ENCODE data around the gene PSD4.

Gene PSD4

DNA sequence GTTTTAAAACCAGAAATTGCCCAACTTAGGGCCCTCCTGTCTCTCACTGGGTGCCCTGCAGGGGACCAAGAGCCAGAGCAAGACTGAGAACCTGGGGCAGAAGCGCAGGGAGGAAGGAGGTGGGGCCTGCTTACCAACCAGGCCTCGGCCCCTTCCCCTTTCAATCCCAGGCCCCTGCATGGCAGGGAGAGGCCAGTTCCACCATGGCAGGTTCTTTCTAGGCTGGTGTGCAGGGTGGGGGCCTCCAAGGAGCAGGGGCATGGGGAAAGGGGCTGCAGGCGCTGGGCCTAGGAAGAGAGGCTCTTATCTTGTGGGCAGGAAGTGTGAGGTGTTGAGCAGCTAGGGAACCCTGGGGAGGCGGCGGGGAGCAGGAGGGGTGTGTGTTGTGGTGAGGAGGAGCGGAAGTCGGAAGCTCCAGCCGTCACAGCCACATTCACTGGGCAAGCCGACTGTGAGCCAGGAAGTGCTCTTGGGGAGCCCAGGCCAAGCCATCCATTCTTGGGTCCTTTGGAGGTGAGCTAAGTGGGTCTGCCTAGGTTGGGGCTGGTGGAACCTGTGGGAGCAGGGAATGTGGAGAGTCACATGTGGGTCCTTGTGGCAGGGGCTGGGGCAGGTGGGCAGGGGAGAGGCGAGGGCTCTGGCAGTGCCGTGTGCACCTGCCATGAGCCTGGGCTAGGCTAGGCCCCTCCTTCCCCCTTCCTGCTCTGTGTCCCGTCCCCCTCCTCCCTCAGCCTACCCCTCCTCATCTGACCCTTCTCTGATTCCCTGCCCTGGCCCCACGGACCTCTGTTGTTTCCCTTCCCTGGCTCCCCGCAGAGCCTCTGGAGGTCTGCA is at the start of gene PSD4:
PSD4 (plus strand) TSS at position 430 of the 834 bp plus-strand sequence. CDS start 8,486 bp downstream, outside the sequence.
- DNase-seq (ENCODE audit: low read depth in 2 of 2), result peak; percentile 66 to 71

DNA sequence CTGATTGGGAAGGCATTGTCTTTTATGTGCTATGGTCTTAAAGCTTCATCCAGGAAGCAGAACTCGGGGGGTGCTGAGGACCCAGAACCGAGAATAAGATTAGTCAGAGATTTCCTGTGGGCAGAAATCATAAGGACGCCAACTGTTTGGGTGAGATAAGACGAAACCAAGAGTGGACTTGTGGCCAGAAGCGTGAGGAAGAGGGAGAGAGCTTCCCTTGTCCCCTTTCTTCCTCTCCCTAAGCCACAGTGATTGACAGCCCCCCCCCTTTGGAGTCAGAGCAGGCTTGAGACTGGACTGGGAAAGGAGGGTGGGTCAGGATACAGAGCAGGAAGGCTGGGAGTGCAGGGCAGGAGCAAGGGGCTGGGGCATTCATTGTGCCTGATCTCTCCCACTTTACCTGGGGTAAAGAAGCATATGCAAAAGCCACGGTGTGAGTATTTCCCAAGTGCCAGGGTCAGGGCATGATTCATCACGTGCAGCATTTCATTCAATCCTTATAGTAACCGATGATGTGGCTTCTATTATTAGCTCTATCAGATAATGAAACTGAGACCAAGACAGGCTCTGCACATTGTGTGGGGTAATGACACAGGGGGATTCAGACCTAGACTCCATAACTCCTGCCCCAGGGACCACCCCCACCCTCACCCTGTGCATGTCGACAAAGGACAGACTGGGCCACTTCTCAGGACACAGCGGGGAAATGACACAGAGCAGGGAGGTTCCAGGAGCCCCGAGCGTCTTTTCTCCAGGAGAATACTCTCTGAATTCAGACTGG is 49.4 kb upstream of the PSD4 start:
- no peak for DNase-seq (ENCODE audit: low read depth in 2 of 2)

DNA sequence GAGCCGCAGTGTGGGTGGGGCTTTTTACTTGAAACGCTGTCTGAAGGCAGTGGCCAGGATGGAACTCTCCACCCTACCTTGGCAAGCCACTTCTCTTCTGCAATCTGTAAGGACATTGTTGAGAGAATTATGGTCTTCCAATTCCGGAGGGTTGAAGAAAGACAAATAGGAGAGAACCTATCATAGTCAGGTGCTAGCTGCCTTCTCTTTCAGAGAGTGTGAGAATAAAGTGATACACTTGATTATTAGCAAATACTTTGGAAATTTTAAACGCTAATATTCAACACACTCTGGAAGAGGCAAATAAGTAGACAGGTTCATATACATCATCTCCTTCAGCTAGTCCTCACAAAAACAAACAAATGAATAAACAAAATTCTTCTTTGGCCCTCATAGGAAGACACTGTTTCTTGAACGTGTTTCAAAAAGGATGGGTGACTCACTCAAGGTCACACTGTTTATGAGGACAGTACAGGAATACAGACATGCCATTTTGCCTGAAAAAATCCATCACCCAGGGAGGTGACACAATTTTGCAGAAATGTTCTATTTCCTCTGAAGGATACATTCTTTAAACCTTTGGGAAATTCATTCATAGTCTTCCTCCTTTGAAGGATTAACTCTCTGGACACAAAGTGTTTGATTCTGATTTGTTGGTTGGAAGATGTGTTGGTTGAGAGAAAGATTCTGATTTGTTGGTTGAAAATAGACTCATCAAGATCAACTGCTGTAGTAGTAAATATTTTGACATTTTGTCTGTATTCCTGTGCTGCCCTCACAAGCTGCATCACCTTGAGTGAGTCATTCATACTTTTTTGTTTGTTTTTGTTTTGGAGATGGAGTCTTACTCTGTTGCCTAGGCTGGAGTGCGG is 48.6 kb upstream of the PSD4 start:
- DNase-seq (ENCODE audit: low read depth in 2 of 2), result no peak

DNA sequence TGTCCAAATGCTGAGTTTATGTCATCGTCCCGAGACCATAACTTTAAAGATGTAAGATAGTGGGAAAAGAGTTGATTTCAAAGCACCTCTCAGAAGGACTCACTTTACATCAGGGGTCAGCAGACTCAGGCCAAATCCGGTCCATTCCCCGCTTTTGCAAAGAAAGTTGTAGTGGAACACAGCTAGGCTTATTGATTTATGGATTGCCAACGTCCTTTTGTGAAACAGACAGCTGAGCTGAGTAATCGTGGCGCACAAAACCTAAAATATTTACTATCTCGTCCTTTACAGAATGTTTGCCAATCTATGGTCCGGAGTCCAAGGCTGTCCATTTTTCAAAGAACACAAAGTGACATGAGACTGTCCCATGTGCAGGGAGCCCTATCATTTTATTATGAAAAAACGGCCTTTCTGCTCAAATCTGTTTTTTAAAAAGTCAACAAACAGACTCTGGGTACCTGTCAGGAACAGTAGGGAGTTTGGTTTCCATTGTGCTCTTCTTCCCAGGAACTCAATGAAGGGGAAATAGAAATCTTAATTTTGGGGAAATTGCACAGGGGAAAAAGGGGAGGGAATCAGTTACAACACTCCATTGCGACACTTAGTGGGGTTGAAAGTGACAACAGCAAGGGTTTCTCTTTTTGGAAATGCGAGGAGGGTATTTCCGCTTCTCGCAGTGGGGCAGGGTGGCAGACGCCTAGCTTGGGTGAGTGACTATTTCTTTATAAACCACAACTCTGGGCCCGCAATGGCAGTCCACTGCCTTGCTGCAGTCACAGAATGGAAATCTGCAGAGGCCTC is 46.7 kb upstream of the PSD4 start, which contains the start of gene IL1RN:
IL1RN (plus strand) TSS at position 754 of the 801 bp plus-strand sequence; CDS start at position 781, 27 bp downstream.
- no peak for DNase-seq (ENCODE audit: low read depth in 2 of 2)

DNA sequence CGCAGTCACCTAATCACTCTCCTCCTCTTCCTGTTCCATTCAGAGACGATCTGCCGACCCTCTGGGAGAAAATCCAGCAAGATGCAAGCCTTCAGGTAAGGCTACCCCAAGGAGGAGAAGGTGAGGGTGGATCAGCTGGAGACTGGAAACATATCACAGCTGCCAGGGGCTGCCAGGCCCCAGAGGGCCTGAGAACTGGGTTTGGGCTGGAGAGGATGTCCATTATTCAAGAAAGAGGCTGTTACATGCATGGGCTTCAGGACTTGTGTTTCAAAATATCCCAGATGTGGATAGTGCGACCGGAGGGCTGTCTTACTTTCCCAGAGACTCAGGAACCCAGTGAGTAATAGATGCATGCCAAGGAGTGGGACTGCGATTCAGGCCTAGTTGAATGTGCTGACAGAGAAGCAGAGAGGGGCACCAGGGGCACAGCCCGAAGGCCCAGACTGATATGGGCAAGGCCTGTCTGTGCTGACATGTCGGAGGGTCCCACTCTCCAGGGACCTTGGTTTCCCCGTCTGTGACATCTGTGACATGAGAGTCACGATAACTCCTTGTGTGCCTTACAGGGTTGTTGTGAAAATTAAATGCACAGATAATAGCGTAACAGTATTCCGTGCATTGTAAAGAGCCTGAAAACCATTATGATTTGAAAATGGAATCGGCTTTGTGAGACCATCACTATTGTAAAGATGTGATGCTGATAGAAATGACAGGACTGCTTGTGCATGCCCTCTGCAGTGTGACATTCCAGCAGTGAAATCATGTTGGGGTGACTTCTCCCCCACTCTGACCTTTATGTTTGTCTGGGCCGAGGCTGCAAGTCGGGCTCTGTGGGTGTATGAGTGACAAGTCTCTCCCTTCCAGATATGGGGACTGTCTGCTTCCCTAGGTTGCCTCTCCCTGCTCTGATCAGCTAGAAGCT is 45.9 kb upstream of the PSD4 start:
- DNase-seq (ENCODE audit: low read depth in 2 of 2), result no peak

DNA sequence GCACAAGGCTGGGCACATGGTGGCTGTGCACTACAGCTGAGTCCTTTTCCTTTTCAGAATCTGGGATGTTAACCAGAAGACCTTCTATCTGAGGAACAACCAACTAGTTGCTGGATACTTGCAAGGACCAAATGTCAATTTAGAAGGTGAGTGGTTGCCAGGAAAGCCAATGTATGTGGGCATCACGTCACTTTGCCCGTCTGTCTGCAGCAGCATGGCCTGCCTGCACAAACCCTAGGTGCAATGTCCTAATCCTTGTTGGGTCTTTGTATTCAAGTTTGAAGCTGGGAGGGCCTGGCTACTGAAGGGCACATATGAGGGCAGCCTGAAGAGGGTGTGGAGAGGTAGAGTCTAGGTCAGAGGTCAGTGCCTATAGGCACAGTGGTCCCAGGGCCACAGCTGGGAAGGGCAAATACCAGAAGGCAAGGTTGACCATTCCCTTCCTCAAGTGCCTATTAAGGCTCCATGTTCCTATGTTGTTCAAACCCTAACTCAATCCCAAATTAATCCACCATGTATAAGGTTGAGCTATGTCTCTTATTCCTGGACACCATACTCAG is 44.2 kb upstream of the PSD4 start:
- no peak for DNase-seq (ENCODE audit: low read depth in 2 of 2)

DNA sequence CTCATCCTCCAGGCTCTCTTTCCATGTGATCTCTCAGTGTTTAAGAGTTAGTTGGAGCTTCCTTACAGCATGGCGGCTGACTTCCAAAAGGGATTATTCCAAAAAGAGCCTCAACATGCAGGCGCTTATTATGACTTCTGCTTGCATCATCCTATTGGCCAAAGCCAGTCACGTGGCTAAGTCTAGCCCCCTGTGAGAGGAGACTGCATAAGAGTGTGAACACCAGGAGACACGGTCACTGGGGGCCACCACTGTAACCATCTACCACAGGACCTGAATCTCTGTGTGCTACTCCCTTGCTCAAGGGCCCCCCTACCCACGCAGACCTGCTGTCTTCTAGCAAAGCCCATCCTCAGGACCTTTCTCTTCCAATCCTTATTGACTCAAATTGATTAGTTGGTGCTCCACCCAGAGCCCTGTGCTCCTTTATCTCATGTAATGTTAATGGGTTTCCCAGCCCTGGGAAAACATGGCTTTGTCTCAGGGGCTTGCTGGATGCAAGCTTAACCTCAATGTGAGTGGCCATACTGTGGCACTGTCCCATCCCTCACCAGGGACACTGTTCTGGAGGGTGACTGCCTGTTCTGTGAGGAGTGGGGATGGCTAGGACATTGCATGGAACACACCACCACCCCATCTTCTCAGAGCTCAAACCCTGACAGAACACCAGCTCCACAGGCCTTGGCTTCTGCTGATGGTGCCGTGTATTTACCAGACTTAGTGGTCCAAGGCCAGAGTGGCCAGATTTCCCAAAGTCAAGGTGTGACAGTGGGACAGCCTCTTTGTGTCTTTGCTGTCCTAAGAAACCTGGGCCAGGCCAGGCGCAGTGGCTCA is 42.2 kb upstream of the PSD4 start:
- no peak for DNase-seq (ENCODE audit: low read depth in 2 of 2)

DNA sequence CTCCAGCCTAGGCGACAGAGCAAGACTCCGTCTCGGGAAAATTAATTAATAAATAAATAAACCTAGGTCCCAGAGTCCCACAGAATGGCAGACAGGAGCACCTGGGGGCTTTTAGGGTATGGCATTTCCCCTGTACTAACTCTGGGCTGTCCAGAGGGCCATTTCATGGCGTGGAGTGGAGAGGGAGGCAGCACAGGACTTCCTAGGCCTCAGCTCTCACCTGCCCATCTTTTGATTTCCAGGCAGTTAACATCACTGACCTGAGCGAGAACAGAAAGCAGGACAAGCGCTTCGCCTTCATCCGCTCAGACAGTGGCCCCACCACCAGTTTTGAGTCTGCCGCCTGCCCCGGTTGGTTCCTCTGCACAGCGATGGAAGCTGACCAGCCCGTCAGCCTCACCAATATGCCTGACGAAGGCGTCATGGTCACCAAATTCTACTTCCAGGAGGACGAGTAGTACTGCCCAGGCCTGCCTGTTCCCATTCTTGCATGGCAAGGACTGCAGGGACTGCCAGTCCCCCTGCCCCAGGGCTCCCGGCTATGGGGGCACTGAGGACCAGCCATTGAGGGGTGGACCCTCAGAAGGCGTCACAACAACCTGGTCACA is 41.3 kb upstream of the PSD4 start:
- DNase-seq (ENCODE audit: low read depth in 2 of 2), result no peak

DNA sequence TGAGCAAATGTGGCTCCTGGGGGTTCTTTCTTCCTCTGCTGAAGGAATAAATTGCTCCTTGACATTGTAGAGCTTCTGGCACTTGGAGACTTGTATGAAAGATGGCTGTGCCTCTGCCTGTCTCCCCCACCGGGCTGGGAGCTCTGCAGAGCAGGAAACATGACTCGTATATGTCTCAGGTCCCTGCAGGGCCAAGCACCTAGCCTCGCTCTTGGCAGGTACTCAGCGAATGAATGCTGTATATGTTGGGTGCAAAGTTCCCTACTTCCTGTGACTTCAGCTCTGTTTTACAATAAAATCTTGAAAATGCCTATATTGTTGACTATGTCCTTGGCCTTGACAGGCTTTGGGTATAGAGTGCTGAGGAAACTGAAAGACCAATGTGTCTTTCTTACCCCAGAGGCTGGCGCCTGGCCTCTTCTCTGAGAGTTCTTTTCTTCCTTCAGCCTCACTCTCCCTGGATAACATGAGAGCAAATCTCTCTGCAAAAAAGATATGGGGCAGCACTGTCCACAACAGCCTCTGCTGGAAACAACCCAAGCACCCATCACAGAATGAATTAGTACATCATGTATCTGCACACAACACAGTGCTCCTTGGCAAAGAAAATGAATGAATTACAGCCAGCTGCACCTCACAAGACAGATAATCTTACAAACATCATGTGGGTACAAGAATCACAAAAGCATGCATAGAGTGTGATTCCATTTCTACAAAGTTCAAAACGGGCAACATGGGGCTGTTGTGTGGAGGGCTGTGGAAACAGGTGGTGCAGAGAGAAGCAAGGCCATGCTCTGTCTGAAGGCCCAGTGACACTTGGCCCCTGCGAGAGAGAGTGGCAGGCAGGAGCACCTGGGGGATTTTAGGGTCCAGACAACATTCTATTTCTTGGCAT is 39.8 kb upstream of the PSD4 start:
- DNase-seq (ENCODE audit: low read depth in 2 of 2), result no peak

DNA sequence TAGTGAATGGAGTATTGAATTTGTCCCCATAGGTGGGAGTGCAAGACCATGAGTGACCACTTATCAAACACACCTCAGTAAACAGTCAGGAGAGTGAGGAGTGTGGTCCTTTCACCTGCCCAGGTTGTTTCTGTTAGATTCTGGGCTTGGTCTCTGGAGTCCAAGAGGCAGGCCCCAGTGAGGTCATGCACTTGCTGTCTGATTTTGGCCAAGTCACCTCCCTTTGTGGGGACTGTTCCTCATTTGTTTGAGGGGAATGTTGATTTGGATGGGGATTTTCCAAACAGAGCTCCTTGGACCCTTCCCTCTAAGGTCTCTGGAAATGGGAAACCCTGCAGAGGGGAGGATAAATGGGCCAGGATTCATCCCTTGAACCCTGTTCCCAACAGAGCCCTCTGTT is 39.1 kb upstream of the PSD4 start:
- no peak for DNase-seq (ENCODE audit: low read depth in 2 of 2)

DNA sequence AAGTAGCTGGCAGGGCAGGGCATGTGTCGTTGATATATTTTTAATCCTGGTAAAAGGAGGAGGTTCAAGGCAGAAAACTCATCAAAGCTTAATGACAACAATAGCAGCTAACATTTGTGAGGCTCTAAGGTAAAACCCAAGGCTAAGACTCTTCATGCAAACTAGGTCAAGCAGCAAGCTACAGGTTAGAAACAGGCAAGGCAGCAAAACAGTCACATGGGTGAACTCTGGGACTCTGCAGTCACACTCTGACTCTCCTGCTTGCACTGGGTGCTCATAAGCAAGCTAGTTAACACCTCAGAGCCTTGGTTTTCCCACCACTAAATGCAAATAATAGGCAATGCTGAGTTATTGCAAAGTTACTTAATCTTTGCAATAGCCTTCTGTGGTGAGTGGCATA is 38.5 kb upstream of the PSD4 start:
- no peak for DNase-seq (ENCODE audit: low read depth in 2 of 2)

DNA sequence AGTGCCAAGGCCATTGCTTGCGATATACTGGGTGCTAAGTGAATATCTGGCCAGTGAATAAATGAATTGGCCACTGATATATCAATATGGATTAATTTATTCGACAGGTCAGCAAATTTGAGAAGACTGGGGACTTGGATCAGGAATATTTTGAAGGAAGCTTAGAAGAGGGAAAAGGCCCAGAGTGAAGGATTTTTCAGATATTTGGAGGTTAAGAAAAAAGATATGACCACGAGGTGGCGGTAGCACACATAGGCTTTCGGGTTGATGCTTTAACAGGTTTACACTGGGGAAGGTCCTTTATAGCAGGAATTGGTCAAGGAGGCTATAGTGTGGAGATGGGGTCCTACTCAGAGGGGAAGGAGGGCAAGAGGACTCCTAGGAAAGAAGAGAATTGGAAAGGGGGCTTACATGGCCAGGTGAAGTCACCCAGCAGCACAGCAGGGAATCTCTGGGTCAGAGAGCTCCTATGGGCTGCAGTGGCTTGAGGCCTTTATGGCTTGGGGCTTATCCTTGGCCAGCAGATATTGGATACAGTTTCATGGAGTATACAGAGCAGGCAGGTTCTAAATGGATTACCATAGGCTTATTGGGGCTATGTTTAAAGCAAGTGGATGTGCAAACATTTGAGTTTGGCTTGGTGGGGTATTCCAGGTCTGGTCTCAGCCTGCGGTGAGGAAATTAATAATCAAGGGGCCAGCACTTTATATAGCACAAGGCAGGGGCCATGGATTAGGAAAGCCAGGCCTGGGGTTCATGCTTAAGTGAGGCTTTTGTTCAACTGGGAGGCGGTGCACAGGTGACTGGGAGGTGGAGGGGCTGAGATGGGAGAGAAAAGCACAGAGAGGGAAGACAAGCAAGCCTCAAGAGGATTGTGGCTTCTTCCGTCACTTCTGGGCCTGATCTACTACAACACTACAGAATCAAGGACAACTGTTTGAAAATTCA is 36.7 kb upstream of the PSD4 start:
- DNase-seq (ENCODE audit: low read depth in 2 of 2), result peak in 1 of 2 donors; percentile 45

DNA sequence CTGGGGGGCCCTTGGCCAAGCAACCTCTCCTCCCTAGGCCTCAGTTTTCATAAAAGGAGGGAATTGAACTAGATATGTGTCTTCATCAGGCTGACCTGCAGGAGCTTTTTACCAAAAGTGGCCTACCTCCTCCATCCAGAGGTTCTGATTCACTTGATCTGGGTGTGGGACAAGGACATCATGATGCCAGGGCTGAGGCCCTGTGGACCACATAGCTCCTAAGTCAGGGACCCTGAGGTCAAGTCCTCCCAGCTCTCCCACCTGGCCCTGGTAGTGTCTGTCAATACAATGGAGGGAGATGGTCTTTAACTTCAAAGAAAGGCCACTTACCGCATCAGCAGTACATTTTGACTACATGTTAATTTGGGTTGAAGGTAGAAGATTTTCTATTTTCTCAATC is 35.9 kb upstream of the PSD4 start:
- no peak for DNase-seq (ENCODE audit: low read depth in 2 of 2)

DNA sequence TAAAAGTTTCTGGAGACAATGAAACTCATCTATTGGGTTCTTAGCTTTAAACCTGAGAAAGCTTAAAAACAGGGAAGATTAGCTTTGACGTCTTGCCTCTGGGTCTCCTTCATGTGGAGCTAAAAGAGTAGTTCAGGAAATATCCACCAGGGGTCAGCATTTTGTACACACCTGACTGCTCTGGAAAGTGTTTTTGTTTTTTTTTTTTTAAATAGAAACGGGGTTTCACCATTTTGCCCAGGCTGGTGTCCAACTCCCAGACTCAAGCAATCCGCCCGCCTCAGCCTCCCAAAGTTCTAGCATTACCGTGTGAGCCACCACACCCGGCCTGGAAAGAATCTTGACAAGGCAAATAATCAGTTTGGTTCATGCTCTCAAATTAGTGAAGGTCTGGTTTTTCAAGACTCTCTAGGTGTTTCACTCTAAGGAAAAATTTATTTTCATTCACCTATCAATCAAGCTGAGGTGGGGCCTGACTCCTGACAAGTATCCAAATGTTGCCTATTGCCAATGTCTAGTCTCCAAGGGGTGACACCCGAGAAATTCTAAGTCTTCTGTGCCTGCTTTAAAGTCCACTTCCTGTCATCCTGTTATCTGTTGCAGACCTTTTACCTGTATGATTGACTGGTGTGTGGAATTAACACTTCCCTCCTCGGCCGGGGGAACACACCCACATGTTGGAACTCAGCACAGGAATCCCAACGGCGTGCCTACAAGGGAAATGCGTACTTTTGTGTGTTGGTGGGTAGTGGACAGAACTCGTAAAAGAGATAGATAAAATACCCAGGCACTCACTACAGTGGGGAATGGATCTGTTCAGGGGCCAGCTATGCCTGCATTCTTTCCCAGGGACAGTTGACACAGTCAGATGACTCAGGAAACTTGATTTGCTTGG is 35.1 kb upstream of the PSD4 start:
- DNase-seq (ENCODE audit: low read depth in 2 of 2), result peak in 1 of 2 donors; percentile 67

DNA sequence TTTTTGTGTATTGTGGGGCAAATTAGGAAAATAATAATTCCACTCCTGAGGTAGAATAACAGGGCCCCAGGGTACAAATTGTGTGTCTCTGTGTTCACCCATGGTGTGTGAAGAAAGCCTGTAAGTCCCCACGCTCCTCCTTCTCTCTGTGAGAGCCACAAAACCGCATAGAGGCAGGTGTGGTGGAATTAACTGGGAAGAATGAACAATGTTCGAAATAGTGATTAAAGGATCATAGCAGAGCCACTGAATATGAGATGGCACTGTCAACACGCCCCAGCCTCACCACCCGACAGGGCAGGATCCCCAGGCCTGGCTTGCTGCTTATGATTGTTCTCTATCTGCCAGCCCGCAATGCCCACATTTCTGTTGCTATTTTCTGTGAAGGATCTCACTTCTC is 32.3 kb upstream of the PSD4 start:
- DNase-seq (ENCODE audit: low read depth in 2 of 2), result no peak
